HG02981 (cell line): ENCODE data around the gene COL5A1.

Experiments
- ATAC-seq: cut with Tn5 transposase; IDR thresholded peaks from one replicate; pipeline ENCODE4 v1.9.1; 2021; ENCODE audit warnings: mild to moderate bottlenecking, moderate library complexity; ENCODE audit not compliant: unreplicated experiment

The COL5A1 gene

GRCh38 chr9:134827993-134828392, 186.4 kb downstream of the COL5A1 start:
- ATAC-seq: no peak

DNA sequence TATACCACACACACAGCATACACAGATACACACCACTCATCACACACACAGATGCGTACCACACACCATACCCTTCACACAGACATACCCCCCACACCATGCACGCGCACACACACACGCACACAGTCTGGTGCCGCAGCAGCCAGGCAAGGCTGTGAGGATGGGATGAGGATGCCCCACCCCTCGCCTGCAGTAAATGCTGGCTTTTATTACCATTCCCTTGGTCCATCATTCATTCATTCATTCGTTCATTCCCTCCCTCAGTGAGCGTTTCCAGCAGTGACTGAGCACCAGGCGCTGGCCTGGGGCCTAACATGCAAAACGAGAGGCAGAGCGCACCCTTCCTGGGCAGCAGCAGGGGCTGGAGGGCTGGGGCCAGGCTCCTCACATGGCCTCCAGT, 187.3 kb downstream of the COL5A1 start:
- ATAC-seq: no peak

GRCh38 chr9:134829356-134829937, 187.8 kb downstream of the COL5A1 start:
- no peak for ATAC-seq

DNA sequence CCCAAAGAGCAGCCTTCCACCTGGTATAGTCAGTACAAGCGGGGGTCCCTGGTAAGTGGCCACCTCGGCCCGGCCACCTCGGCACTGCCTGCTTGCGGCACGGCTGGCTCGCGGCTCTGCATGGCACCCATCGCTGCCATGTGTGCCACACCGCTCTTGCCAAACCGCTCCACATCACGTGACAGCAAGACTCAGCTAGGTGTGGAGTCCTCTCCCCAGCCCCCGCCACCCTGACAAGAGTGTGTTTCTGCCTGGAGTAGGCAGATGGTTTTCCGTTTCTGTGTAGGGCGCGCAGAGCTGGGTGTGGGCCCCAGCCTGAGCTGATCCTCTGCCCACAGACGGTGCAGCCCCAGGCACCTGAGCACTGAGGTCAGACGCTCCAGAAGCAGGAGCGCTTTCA, 188.5 kb downstream of the COL5A1 start:
- ATAC-seq: no peak

- no peak for ATAC-seq
Measured at GRCh38 chr9:134830926-134831720, 189.5 kb downstream of the COL5A1 start.

DNA sequence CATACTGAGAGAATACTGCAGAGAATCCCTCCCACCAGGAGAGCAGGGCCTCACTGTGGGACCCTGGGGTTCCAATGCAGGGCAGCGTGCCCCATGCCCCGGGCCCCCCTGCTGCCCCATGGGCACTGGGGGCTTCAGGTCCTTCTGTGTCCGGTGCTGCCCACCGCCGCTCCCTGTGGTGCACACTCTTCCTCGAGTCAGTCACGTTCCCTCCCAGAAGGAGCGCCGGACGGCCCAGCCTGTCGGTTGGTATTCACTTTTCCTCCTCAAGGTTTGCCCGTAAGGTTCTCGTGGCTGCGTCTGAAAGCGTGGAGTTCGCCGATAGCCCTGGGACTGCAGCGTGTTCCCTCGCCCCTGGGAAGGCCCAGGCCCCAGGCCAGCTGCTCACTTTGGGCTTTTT, 190.9 kb downstream of the COL5A1 start:
- ATAC-seq: no peak

DNA sequence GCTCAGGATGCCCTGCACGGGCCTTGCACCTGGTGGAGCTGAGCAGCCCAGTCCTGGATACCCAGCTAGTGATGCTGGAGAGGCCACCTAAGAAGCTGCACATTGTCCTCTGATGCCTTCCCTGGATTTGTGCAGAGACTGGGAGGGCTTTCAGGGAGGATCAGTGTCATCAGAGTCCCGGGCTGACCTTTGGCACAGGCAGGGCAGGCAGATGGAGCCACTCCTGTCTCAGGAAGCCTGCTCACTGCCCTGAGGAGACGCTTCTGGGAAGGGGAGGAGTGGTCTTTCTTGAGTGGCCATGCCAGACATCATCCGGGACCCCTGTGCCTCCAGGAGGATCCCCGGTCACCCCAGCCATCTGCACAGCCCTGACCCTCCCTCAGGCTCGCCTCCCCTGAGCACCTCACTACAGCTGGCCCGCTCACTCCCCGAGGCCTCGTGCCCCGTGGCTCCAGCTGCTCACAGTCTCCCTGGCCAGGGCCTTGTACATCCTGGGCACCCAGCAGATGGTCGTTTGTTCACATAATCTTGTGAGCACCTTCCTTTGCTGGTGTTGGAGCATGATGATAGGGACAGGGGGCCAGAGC, 191.8 kb downstream of the COL5A1 start:
- no peak for ATAC-seq

- no peak for ATAC-seq
Measured at GRCh38 chr9:134834217-134834956, 192.8 kb downstream of the COL5A1 start.

GRCh38 chr9:134834957-134835419, 193.4 kb downstream of the COL5A1 start:
- ATAC-seq: no peak

GRCh38 chr9:134835448-134835847, 193.8 kb downstream of the COL5A1 start:
- ATAC-seq: no peak

- ATAC-seq: no peak
Measured at GRCh38 chr9:134835987-134836386, 194.4 kb downstream of the COL5A1 start.

DNA sequence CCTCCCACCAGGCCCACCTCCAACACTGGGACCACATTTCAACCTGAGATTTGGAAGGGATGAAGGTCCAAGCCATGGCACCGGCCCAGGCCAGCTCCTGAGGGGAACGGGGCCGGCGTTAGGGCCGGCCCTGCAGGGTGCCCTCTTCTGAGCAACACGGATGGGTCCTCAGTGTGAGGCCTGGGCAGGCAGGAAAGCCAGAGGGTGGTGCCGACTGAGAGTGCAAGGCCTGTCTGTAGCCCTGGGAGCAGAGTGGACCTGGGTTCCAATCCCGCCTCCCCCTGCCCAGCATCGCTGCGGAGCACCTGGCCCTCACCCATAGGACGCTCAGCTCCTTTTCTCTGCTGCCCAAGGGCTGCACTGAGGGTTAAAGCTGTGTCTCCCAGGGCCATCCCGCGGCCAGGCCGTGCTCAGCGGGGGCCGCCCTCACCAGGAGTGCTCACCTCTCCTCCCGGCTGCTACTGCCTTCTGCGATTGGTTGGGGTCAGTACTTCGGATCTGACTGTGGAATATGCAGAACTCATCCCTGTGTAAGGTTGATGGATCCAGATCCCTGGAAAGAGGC, 194.9 kb downstream of the COL5A1 start:
- no peak for ATAC-seq

GRCh38 chr9:134837529-134837928, 195.9 kb downstream of the COL5A1 start:
- no peak for ATAC-seq

DNA sequence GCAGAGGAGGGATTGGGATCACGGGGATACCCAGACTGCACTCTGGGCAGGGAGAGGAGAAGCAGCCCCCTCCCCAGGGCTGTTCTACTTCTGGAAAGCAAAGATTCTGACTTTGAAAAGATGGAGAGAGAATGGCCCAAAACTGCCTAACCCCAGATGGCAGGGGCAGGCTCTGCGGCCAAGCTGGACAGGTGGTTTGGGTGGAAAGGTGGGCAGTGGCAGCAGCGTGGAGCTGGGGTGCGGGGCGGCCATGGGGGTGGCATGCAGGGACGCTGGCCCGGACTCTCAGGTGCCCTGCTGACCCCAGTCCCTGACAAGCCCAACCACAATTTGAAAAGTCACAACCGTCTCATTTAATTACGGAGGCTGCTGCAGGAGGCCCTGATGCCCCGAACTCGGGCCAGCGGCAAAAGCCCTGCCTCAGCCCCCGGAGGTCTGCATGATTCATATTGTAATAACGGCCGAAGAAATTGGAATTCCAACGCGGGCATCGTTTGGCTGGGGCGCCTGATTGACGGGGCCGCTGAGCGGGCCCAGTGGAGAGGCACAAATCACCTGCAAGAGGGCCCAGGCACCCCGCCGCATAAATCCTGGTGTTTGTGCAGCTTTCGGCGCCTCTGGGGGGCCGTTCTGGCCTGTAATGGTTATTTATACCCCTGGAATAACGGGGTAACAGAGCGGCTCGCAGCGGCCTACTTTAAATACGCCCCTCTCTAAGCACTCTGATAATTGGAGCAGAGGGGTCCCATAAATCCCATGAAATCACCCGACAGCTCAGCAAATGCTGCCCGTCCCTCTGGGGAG, 197.2 kb downstream of the COL5A1 start:
- ATAC-seq: no peak

- ATAC-seq: no peak
Measured at GRCh38 chr9:134839455-134840125, 198.0 kb downstream of the COL5A1 start.

DNA sequence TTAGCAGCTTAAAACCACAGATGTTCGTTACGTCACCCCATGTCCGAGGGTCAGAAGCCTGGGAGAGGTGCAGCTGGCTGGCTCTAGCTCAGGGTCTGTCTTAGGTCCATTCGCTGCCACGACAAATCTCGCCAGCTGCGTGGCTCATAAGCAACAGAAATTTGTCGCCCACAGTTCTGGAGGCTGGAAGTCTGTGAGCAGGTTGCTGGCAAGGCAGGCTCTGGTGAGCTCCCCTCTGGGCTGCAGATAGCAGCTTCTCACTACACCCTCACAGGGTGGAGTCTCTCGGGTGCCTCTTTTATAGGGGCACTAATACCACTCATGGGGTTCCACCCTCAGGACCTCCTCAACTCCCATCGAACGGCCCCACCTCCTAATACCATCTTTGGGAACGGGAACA, 198.9 kb downstream of the COL5A1 start:
- ATAC-seq: no peak

- no peak for ATAC-seq
Measured at GRCh38 chr9:134841180-134841904, 199.7 kb downstream of the COL5A1 start.

DNA sequence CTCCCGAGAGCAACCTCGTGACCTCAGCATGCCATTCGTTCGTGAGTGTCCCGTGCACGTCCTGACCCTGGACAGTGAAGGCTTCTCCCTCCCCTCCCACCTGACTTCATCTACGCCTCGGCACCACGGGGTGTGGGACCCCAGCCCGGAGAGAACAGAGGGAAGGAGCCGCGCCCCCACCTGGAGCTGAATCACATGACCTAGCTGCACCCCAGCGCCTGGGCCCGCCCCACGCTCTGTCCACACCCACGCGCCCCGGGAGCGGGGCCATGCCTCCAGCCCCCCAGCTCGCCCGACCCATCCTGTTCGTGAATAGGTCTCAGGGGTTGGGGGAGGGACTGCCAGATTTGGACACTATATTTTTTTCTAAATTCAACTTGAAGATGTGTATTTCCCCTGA, 200.7 kb downstream of the COL5A1 start:
- ATAC-seq: no peak

GRCh38 chr9:134843740-134844139, 202.1 kb downstream of the COL5A1 start:
- ATAC-seq: no peak
